B cell (primary cell): Measurements from ENCODE around the gene GAP43. TPM values are rescaled to one million over a fixed set of nuclear protein-coding genes. Genes with fewer than 3 reads are reported as not detected.

ENCODE experiments used
- ATAC-seq: fragments of 200-7000 bp; cut with Tn5 transposase; one replicate; pipeline ENCODE4 v1.10.0; 2021; ENCODE audit warnings: low read depth, mild to moderate bottlenecking, moderate number of reproducible peaks, moderate library complexity
- CTCF ChIA-PET: fragments of 350-600 bp; sonication (Branson Sonifier 250); formaldehyde crosslinking; loops from one replicate; lab custom pipeline; 2021; ENCODE audit warnings: antibody characterized with exemption, inconsistent platforms; lab: Charles Lee
- POLR2A ChIA-PET: fragments of 350-600 bp; sonication (Branson Sonifier 250); formaldehyde crosslinking; loops from one replicate; lab custom pipeline; 2021; ENCODE audit warnings: antibody characterized with exemption; lab: Charles Lee
- DNase-seq: peaks from one replicate; pipeline ENCODE4 v3.0.0; 2013
- H2AFZ ChIP-seq: 2 replicates; pipeline ENCODE4 v1.6.1; 2012; ENCODE audit warnings: mild to moderate bottlenecking, low read depth, low read length; ENCODE audit not compliant: insufficient read depth, poor library complexity, severe bottlenecking
- H3K27ac ChIP-seq, 2 donors: 1 replicate in 1 of 2; 2 replicates in 1 of 2; pipeline ENCODE4 v1.5.1; 2012 to 2013; ENCODE audit warnings: low read length in 2 of 2, mild to moderate bottlenecking in 2 of 2, moderate library complexity in 1 of 2
- H3K27me3 ChIP-seq, 4 experiments: fragments of 200-600 bp in 1 of 4; sonication (generic) in 1 of 4; replicated peaks in 1 of 4; 1 replicate in 2 of 4; 2 replicates in 2 of 4; pipeline versions ENCODE4 v1.6.1 to v1.7.0; 2013 to 2016; ENCODE audit warnings: low read length in 3 of 4, mild to moderate bottlenecking in 2 of 4, mixed read lengths in 1 of 4, moderate library complexity in 1 of 4; ENCODE audit not compliant: insufficient read depth in 4 of 4, control insufficient read depth in 3 of 4; ENCODE audit errors: control extremely low read depth in 1 of 4
- H3K36me3 ChIP-seq, 2 experiments: replicated peaks in 1 of 2; 1 replicate in 1 of 2; 2 replicates in 1 of 2; pipeline versions ENCODE4 v1.6.1 to v1.7.1; 2013; ENCODE audit warnings: low read length in 1 of 2; ENCODE audit not compliant: insufficient read depth in 2 of 2, control insufficient read depth in 1 of 2; ENCODE audit errors: control extremely low read depth in 1 of 2, extremely low read depth in 1 of 2
- H3K4me1 ChIP-seq, 2 donors: fragments of 200-600 bp in 1 of 2; sonication (generic) in 1 of 2; 1 replicate in 1 of 2; 2 replicates in 1 of 2; pipeline versions ENCODE4 v1.5.1 to v1.6.1; 2013 to 2017; ENCODE audit warnings: low read length in 2 of 2; ENCODE audit not compliant: control insufficient read depth in 2 of 2, insufficient read depth in 2 of 2
- H3K4me2 ChIP-seq: replicated peaks from 2 replicates; pipeline ENCODE3; 2012; ENCODE audit warnings: mild to moderate bottlenecking, low read depth, low read length; ENCODE audit not compliant: poor library complexity, severe bottlenecking
- H3K4me3 ChIP-seq, 5 experiments: fragments of 200-600 bp in 1 of 5; sonication (generic) in 1 of 5; 1 replicate in 3 of 5; 2 replicates in 2 of 5; pipeline versions ENCODE4 v1.5.1 to v1.7.0; 2011 to 2016; ENCODE audit warnings: low read length in 4 of 5, mild to moderate bottlenecking in 4 of 5, low read depth in 2 of 5, control low read depth in 1 of 5, moderate library complexity in 1 of 5; ENCODE audit not compliant: insufficient read depth in 1 of 5; ENCODE audit errors: control extremely low read depth in 1 of 5, extremely low read depth in 1 of 5
- H3K79me2 ChIP-seq: fragments of 200-600 bp; sonication (generic); one replicate; pipeline ENCODE4 v1.6.0; 2016; ENCODE audit warnings: low read length; ENCODE audit not compliant: control insufficient read depth, insufficient read depth
- H3K9ac ChIP-seq: fragments of 200-600 bp; sonication (generic); 2 replicates; pipeline ENCODE4 v1.6.1; 2017; ENCODE audit warnings: mild to moderate bottlenecking, low read length, moderate library complexity
- H3K9me3 ChIP-seq, 3 donors: one replicate each; pipeline versions ENCODE4 v1.6.1 to v1.7.1; 2013; ENCODE audit warnings: low read length in 2 of 3; ENCODE audit not compliant: control insufficient read depth in 2 of 3, insufficient read depth in 1 of 3; ENCODE audit errors: control extremely low read depth in 1 of 3
- H4K20me1 ChIP-seq: 2 replicates; pipeline ENCODE4 v1.6.0; 2012; ENCODE audit warnings: mild to moderate bottlenecking, low read length; ENCODE audit not compliant: insufficient read depth, control insufficient read depth, poor library complexity, severe bottlenecking
- H3K27ac Mint-ChIP-seq: one replicate; pipeline ENCODE4 v1.8.0; 2021; ENCODE audit warnings: mixed read lengths
- H3K27me3 Mint-ChIP-seq: one replicate; pipeline ENCODE4 v1.8.0; 2021; ENCODE audit warnings: mixed read lengths
- H3K4me1 Mint-ChIP-seq: one replicate; pipeline ENCODE4 v1.8.0; 2021; ENCODE audit warnings: mixed read lengths
- H3K4me3 Mint-ChIP-seq: one replicate; pipeline ENCODE4 v1.8.0; 2021; ENCODE audit warnings: mixed read lengths
- H3K9me3 Mint-ChIP-seq: one replicate; pipeline ENCODE4 v1.8.0; 2022; ENCODE audit warnings: mixed read lengths; ENCODE audit not compliant: insufficient read depth
- CTCF ChIP-seq: fragments of 200-600 bp; IDR thresholded peaks from one replicate; pipeline ENCODE4 v1.8.0; 2022; ENCODE audit warnings: antibody characterized with exemption, mild to moderate bottlenecking
- EZH2 ChIP-seq: IDR thresholded peaks from 2 replicates; pipeline ENCODE4 v1.6.1; 2012; ENCODE audit warnings: borderline replicate concordance, low read depth, mild to moderate bottlenecking, moderate library complexity, low read length; ENCODE audit not compliant: insufficient read depth, poor library complexity, severe bottlenecking
- WGBS: methylation state at CpG from one replicate; pipeline ENCODE4 v1.1.5; 2013; ENCODE audit warnings: missing lambda C conversion rate; ENCODE audit not compliant: insufficient coverage; 5-methylcytosine and 5-hydroxymethylcytosine counted together
- intact Hi-C: fragments of 100-400 bp; cut with micrococcal nuclease; formaldehyde crosslinking; loops from one replicate; pipeline ENCODE4 v1.10.0; 2022
- polyA plus RNA-seq: library from polyadenylated mRNA; depleted of rRNA; stranded (reverse); fragments of >200 nt; gene quantifications from 2 replicates; pipeline ENCODE4 v1.2.3, GENCODE V29; 2012
- total RNA-seq, 2 donors: library from RNA; stranded (reverse); fragments of 120-200 nt in 1 of 2; gene quantifications; 1 replicate in 1 of 2; 2 replicates in 1 of 2; pipeline versions ENCODE4 v1.2.3 to v1.2.4, GENCODE V29; 2013 to 2022

Gene GAP43
- total and polyA plus RNA-seq, 2 donors (not counting 1 experiment from before 2014, with no cell fraction given) = 0.04 TPM; not detected in 1

- ATAC-seq (no peak), DNase-seq (no peak)
- CTCF ChIA-PET = interaction anchor here (1.1 kb wide), 1 partner anchor 87 kb away, joined by 3 read pairs; no protein-coding TSS in a partner anchor
- no peak overlapping the region for H3K27ac Mint-ChIP-seq
- Histone ChIP-seq H3K9ac (no peak overlapping the region), H3K27me3 (peaks cover 0 to 10% (median 2%) of the 10 kb centered on the region in 4 experiments), H3K4me1 (no peaks in the 10 kb centered on the region), H3K4me3 (no peak overlapping the region), H4K20me1 (no peaks in the 10 kb centered on the region), H3K27ac (no peak overlapping the region), H2AFZ (no peak overlapping the region), H3K36me3 (no peaks in the 10 kb centered on the region), H3K4me2 (no peak overlapping the region), H3K9me3 (no peaks in the 10 kb centered on the region), H3K79me2 (no peaks in the 10 kb centered on the region)
- no peaks in the 10 kb centered on the region for H3K4me1 Mint-ChIP-seq
- H3K27me3 Mint-ChIP-seq = peaks cover 3% of the 10 kb centered on the region
- no peak overlapping the region for H3K4me3 Mint-ChIP-seq
- WGBS = 89% methylated on average over 4 of the region's 7 CpGs
- POLR2A ChIA-PET = no interaction called here
- intact Hi-C loops = no loop called here
- TF ChIP-seq EZH2 = no peak
- TF ChIP-seq CTCF = no peak
- H3K9me3 Mint-ChIP-seq = no peaks in the 10 kb centered on the region
These were observed 74.1 kb downstream of the GAP43 start for GRCh38 chr3:115697263-115698053.

- H3K27ac ChIP-seq = no peak overlapping the region
- Mint-ChIP-seq H3K4me1 (no peaks in the 10 kb centered on the region), H3K4me3 (no peak overlapping the region), H3K9me3 (no peaks in the 10 kb centered on the region), H3K27ac (no peak overlapping the region), H3K27me3 (peaks cover 3% of the 10 kb centered on the region)
- H3K9ac ChIP-seq = no peak overlapping the region
- H2AFZ ChIP-seq = no peak overlapping the region
- H4K20me1 ChIP-seq = no peaks in the 10 kb centered on the region
- WGBS = 72% methylated on average over 8 of the region's 8 CpGs
- no peaks in the 10 kb centered on the region for H3K4me1 ChIP-seq
- no peaks in the 10 kb centered on the region for H3K36me3 ChIP-seq
- H3K4me3 ChIP-seq = no peak overlapping the region
- CTCF ChIA-PET = no interaction called here
- H3K4me2 ChIP-seq = no peak overlapping the region
- peaks cover 0 to 10% (median 2%) of the 10 kb centered on the region in 4 experiments for H3K27me3 ChIP-seq
- ATAC-seq (no peak), DNase-seq (peak; percentile 21)
- POLR2A ChIA-PET = no interaction called here
- TF ChIP-seq EZH2 = no peak
- no peak for TF ChIP-seq CTCF
- no peaks in the 10 kb centered on the region for H3K9me3 ChIP-seq
- H3K79me2 ChIP-seq = no peaks in the 10 kb centered on the region
- intact Hi-C loops = no loop called here
These were observed 75.7 kb downstream of the GAP43 start for GRCh38 chr3:115698851-115699591.
